Osteoblast (primary cell): Measurements from ENCODE around the gene FBXO47. TPM values are rescaled to one million over a fixed set of nuclear protein-coding genes. Genes with fewer than 3 reads are reported as not detected.
A peak's percentile ranks its signal among the peaks of the same experiment; 100 is the strongest.

Experiments used
- DNase-seq: peaks from one replicate; pipeline ENCODE4 v3.0.0; 2011; ENCODE audit warnings: low spot score, mixed read lengths; ENCODE audit not compliant: insufficient read length; ENCODE audit errors: missing footprints
- H2AFZ ChIP-seq: 2 replicates; pipeline ENCODE4 v1.6.0; 2011; ENCODE audit warnings: mild to moderate bottlenecking, low read length
- H3K27ac ChIP-seq: 2 replicates; pipeline ENCODE4 v1.5.1; 2011; ENCODE audit warnings: mild to moderate bottlenecking, low read depth, low read length, moderate library complexity
- H3K27me3 ChIP-seq: 2 replicates; pipeline ENCODE4 v1.6.0; 2012; ENCODE audit warnings: mild to moderate bottlenecking, control low read depth, inconsistent platforms, low read length, moderate library complexity; ENCODE audit not compliant: insufficient read depth
- H3K36me3 ChIP-seq: 2 replicates; pipeline ENCODE4 v1.5.1; 2011; ENCODE audit warnings: mild to moderate bottlenecking, low read length, control low read depth, moderate library complexity; ENCODE audit not compliant: insufficient read depth
- H3K4me1 ChIP-seq: 2 replicates; pipeline ENCODE4 v1.5.1; 2011; ENCODE audit warnings: mild to moderate bottlenecking, low read length, control low read depth, moderate library complexity; ENCODE audit not compliant: insufficient read depth
- H3K4me2 ChIP-seq: 2 replicates; pipeline ENCODE4 v1.6.0; 2011; ENCODE audit warnings: mild to moderate bottlenecking, low read length; ENCODE audit not compliant: insufficient read depth
- H3K4me3 ChIP-seq: fragments of 200-600 bp; sonication (generic); 3 replicates; pipeline ENCODE4 v1.5.1; 2012; ENCODE audit warnings: mild to moderate bottlenecking, low read length, inconsistent platforms; ENCODE audit not compliant: insufficient read depth
- H3K79me2 ChIP-seq: 2 replicates; pipeline ENCODE4 v1.6.0; 2012; ENCODE audit warnings: mild to moderate bottlenecking, low read length, control low read depth, inconsistent platforms; ENCODE audit not compliant: insufficient read depth
- H3K9me3 ChIP-seq: 2 replicates; pipeline ENCODE4 v1.5.1; 2011; ENCODE audit warnings: low read depth, low read length, control low read depth
- H4K20me1 ChIP-seq: 2 replicates; pipeline ENCODE4 v1.6.0; 2012; ENCODE audit warnings: mild to moderate bottlenecking, low read length, control low read depth; ENCODE audit not compliant: insufficient read depth
- CTCF ChIP-seq: IDR thresholded peaks from 2 replicates; pipeline ENCODE4 v1.5.1; 2011; ENCODE audit warnings: mild to moderate bottlenecking, low read depth, low read length, moderate library complexity; ENCODE audit errors: extremely low read depth
- total RNA-seq: library from RNA; depleted of rRNA; stranded (reverse); fragments of >200 nt; gene quantifications from 2 replicates; pipeline ENCODE4 v1.2.3, GENCODE V29; 2012

Gene FBXO47
- total RNA-seq, 1 donor: not detected

- Histone ChIP-seq H2AFZ (no peak overlapping the region), H3K4me1 (no peaks in the 10 kb centered on the region), H3K27me3 (no peaks in the 10 kb centered on the region), H3K4me3 (no peak overlapping the region), H3K79me2 (no peaks in the 10 kb centered on the region), H3K4me2 (no peak overlapping the region), H4K20me1 (no peaks in the 10 kb centered on the region), H3K9me3 (no peaks in the 10 kb centered on the region), H3K36me3 (no peaks in the 10 kb centered on the region), H3K27ac (no peak overlapping the region)
- TF ChIP-seq CTCF: no peak
- DNase-seq: no peak
Observed at GRCh38 chr17:38947189-38947588, 20.0 kb downstream of the FBXO47 start.

- Histone ChIP-seq H3K4me2 (no peak overlapping the region), H2AFZ (peak overlapping the region; percentile 56), H4K20me1 (no peaks in the 10 kb centered on the region), H3K4me3 (no peak overlapping the region), H3K4me1 (no peaks in the 10 kb centered on the region), H3K9me3 (no peaks in the 10 kb centered on the region), H3K79me2 (no peaks in the 10 kb centered on the region), H3K27ac (no peak overlapping the region), H3K36me3 (no peaks in the 10 kb centered on the region), H3K27me3 (no peaks in the 10 kb centered on the region)
- DNase-seq: no peak
- TF ChIP-seq CTCF: no peak
Observed at GRCh38 chr17:38943607-38944006, 23.6 kb downstream of the FBXO47 start.

GRCh38 chr17:38942696-38943334 lies 24.4 kb downstream of the FBXO47 start:
- H3K27me3 ChIP-seq: no peaks in the 10 kb centered on the region
- H3K4me3 ChIP-seq: no peak overlapping the region
- no peak overlapping the region for H3K27ac ChIP-seq
- no peak for DNase-seq
- peak overlapping the region; percentile 59 for H2AFZ ChIP-seq
- no peaks in the 10 kb centered on the region for H3K4me1 ChIP-seq
- no peaks in the 10 kb centered on the region for H3K36me3 ChIP-seq
- H3K4me2 ChIP-seq: peak overlapping the region; percentile 43
- no peaks in the 10 kb centered on the region for H3K9me3 ChIP-seq
- no peaks in the 10 kb centered on the region for H3K79me2 ChIP-seq
- no peaks in the 10 kb centered on the region for H4K20me1 ChIP-seq
- TF ChIP-seq CTCF: no peak

GRCh38 chr17:38940404-38940803 lies 26.8 kb downstream of the FBXO47 start:
- Histone ChIP-seq H3K27ac (no peak overlapping the region), H3K9me3 (no peaks in the 10 kb centered on the region), H3K27me3 (peaks cover 7% of the 10 kb centered on the region), H3K4me2 (no peak overlapping the region), H4K20me1 (no peaks in the 10 kb centered on the region), H3K36me3 (no peaks in the 10 kb centered on the region), H3K4me3 (no peak overlapping the region), H3K4me1 (no peaks in the 10 kb centered on the region), H2AFZ (no peak overlapping the region), H3K79me2 (no peaks in the 10 kb centered on the region)
- no peak for DNase-seq
- TF ChIP-seq CTCF: no peak
